Gastroesophageal sphincter (tissue), 4 donors: ENCODE measurements around the gene TOB1. TPM values are rescaled to one million over a fixed set of nuclear protein-coding genes. Genes with fewer than 3 reads are reported as not detected.

Source experiments
- ATAC-seq: fragments of 150-250 bp; one replicate; pipeline ENCODE4 v1.9.1; 2016; ENCODE audit warnings: mild to moderate bottlenecking, moderate library complexity
- H3K27ac ChIP-seq, 4 donors: fragments of 200-600 bp; sonication (generic) in 3 of 4; 1 replicate in 3 of 4; 2 replicates in 1 of 4; pipeline ENCODE4 v1.5.1; 2016 to 2019
- H3K27me3 ChIP-seq: fragments of 200-600 bp; sonication (generic); one replicate; pipeline ENCODE4 v1.5.1; 2019
- H3K36me3 ChIP-seq, 2 donors: fragments of 200-600 bp; sonication (generic); one replicate each; pipeline ENCODE4 v1.5.1; 2019; ENCODE audit warnings: control low read depth in 1 of 2
- H3K4me1 ChIP-seq, 3 donors: fragments of 200-600 bp; sonication (generic); 1 replicate in 2 of 3; 2 replicates in 1 of 3; pipeline ENCODE4 v1.5.1; 2016 to 2019; ENCODE audit warnings: control low read depth in 2 of 3
- H3K4me3 ChIP-seq, 2 donors: fragments of 200-600 bp; sonication (generic); one replicate each; pipeline ENCODE4 v1.5.1; 2019; ENCODE audit warnings: mild to moderate bottlenecking in 1 of 2, moderate library complexity in 1 of 2
- H3K9me3 ChIP-seq, 3 donors: fragments of 200-600 bp; sonication (generic); one replicate each; pipeline ENCODE4 v1.5.1; 2017 to 2019; ENCODE audit warnings: control low read depth in 2 of 3
- EP300 ChIP-seq: sonication (generic); formaldehyde crosslinking; IDR thresholded peaks from one replicate; pipeline ENCODE4 v1.6.1; 2017; ENCODE audit warnings: antibody characterized with exemption, mild to moderate bottlenecking
- POLR2A ChIP-seq, 2 donors: fragments of 450-650 bp; IDR thresholded peaks; one replicate each; pipeline ENCODE4 v1.6.1; 2017; ENCODE audit warnings: antibody characterized with exemption in 2 of 2, mild to moderate bottlenecking in 2 of 2, moderate library complexity in 1 of 2
- POLR2AphosphoS5 ChIP-seq: sonication (generic); formaldehyde crosslinking; IDR thresholded peaks from one replicate; pipeline ENCODE4 v1.6.1; 2017; ENCODE audit warnings: antibody characterized with exemption
- WGBS, 2 donors: methylation state at CpG; one replicate each; pipeline ENCODE4 v1.1.5; 2018; ENCODE audit warnings: low coverage in 1 of 2; 5-methylcytosine and 5-hydroxymethylcytosine counted together
- total RNA-seq, 4 donors: library from RNA; depleted of rRNA; stranded (reverse); fragments of >200 nt; gene quantifications; one replicate each; pipeline ENCODE4 v1.1.0, GENCODE V29; 2016
- TF ChIP-seq, protein P1 (sequence below), 4 experiments: fragments of 200-600 bp in 2 of 4; fragments of 450-650 bp in 2 of 4; sonication (generic) in 1 of 4; IDR thresholded peaks; one replicate each; pipeline ENCODE4 v1.5.1; 2017 to 2019; ENCODE audit warnings: antibody characterized with exemption in 4 of 4, mild to moderate bottlenecking in 2 of 4, moderate library complexity in 2 of 4

The TOB1 gene
- total RNA-seq, 4 donors from 2014 or later: 27.8 to 47.2 (median 29.6) TPM

DNA sequence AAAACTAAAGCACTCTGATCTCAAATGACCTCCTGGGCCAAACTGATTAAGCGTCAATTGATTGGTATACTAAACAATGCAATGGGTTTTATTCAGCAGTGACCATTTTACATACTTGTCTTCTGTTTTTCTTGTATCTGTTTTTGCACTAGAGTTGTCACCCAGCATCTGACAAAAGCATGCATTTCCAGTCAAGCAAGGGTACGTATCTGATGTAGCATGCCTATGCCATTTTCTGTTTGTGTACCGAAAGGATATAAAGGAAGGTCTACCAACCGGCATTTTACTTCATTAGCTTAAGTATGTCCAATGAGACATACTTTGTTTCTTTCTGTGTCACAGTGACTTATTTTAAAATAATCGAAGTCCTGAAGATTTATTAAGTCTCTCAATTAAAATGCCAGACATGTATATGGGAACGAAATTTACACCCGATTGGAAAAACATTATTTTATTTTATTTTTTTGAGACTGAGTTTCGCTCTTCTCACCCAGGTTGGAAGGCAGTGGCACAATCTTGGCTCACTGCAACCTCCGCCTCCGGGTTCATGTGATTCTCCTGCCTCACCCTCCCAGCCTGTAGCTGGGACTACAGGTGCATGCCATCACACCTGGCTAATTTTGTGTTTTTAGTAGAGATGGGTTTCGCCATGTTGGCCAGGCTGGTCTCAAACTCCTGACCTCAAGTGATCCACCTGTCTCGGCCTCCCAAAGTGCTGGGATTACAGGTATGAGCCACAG lies 7.5 kb downstream of the TOB1 start:
- H3K9me3 ChIP-seq: no peaks in the 10 kb centered on the region
- TF ChIP-seq POLR2A (IDR thresholded peaks at IDR 0.05) (no peak), EP300 (no peak), POLR2AphosphoS5 (no peak)
- TF ChIP-seq, protein P1, sequence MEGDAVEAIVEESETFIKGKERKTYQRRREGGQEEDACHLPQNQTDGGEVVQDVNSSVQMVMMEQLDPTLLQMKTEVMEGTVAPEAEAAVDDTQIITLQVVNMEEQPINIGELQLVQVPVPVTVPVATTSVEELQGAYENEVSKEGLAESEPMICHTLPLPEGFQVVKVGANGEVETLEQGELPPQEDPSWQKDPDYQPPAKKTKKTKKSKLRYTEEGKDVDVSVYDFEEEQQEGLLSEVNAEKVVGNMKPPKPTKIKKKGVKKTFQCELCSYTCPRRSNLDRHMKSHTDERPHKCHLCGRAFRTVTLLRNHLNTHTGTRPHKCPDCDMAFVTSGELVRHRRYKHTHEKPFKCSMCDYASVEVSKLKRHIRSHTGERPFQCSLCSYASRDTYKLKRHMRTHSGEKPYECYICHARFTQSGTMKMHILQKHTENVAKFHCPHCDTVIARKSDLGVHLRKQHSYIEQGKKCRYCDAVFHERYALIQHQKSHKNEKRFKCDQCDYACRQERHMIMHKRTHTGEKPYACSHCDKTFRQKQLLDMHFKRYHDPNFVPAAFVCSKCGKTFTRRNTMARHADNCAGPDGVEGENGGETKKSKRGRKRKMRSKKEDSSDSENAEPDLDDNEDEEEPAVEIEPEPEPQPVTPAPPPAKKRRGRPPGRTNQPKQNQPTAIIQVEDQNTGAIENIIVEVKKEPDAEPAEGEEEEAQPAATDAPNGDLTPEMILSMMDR (IDR thresholded peaks at IDR 0.05): no peak
- H3K27me3 ChIP-seq: no peaks in the 10 kb centered on the region
- H3K36me3 ChIP-seq: peaks cover 0 to 17% of the 10 kb centered on the region in 2 donors
- WGBS, 2 donors: 84 to 93% methylated on average over 10 to 12 of the region's 12 CpGs
- H3K4me3 ChIP-seq: no peak overlapping the region
- peaks cover 0 to 40% (median 0%) of the 10 kb centered on the region in 3 donors for H3K4me1 ChIP-seq
- no peak for ATAC-seq
- H3K27ac ChIP-seq: peak overlapping the region in 1 of 4 donors; percentile 100

DNA sequence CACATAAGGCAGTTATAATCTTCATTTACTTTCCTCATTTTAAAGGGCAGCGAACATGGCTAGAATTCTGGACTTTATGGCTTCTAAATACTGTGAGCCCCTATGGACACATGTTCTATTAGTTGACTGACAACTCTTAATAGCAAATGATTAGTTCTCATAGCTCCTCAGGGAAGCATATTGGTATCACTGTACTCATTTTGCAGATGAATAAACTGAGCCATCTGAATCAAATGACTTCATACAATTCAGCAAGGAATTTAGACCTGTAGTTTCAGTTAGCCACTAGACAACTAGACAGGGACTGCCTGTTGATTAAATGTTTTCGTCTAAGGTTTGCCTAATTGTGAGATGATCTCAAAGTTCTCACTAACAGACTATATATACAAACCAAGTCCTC lies 9.7 kb downstream of the TOB1 start:
- no peaks in the 10 kb centered on the region for H3K27me3 ChIP-seq
- WGBS, 2 donors: 93% methylated on average over 2 of the region's 2 CpGs

DNA sequence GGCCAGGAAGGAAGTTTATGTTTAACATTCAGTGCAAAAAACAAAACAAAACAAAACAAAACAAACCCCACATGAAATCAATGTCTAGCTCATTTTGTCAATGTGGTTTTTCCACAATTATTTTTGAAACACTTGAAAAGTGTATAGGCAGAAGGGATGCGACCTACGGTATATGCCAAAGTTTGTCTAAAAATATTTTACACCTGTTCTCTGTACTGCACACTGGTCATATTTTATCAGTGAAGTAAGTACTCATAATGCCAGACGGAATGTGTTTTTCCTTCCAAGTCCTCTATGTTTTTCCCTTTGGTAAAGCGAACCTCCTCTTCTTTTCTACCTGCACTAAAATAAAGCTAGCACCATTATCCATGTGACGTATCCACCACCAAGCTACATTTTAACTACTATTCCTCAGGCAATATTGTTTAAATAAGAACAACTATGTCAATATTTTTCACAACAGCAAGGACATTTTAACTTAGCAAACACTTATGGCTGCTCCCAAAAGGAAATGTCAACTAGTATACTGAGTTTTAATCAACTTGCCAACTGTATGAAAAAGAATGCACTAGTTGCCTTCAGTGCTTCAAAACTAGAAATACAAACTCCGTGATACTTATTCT lies 10.3 kb downstream of the TOB1 start:
- Histone ChIP-seq H3K9me3 (no peaks in the 10 kb centered on the region), H3K4me1 (peaks cover 0 to 34% (median 0%) of the 10 kb centered on the region in 3 donors), H3K27ac (no peak overlapping the region), H3K36me3 (no peaks in the 10 kb centered on the region), H3K27me3 (no peaks in the 10 kb centered on the region), H3K4me3 (no peak overlapping the region)
- 46 to 51% methylated on average over 6 of the region's 6 CpGs for WGBS, 2 donors
- TF ChIP-seq POLR2A (IDR thresholded peaks at IDR 0.05): no peak
- TF ChIP-seq POLR2AphosphoS5: no peak
- ATAC-seq: no peak

More for the DNA sequence above, 9.7 kb downstream of the TOB1 start:
- H3K36me3 ChIP-seq: no peaks in the 10 kb centered on the region
- no peak overlapping the region for H3K27ac ChIP-seq
- ATAC-seq: no peak
- peaks cover 0 to 40% (median 0%) of the 10 kb centered on the region in 3 donors for H3K4me1 ChIP-seq
- no peak overlapping the region for H3K4me3 ChIP-seq
- no peaks in the 10 kb centered on the region for H3K9me3 ChIP-seq
- TF ChIP-seq, protein P1 (IDR thresholded peaks at IDR 0.05): no peak
- TF ChIP-seq EP300 (no peak), POLR2AphosphoS5 (no peak), POLR2A (IDR thresholded peaks at IDR 0.05) (no peak)

DNA sequence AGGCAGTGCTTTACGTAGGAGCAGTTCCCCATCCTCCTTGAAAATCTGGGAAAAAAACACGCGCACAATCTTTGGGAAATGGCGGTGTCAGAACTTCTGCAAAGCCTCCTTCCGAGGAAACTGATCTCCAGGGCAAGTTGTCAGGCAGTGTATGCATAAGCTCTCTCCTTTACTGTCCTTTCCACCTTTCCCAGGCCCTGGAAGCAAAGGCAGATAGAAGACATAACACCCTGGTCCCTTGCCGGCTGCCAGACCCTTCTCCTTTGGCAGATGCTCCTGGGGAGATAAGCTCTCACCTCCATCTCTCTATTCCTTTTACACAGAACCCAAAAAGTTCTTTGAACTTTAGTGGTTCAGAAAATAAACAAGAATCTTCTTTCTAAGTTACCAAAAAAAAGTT lies 12.4 kb downstream of the TOB1 start:
- Histone ChIP-seq H3K27me3 (no peaks in the 10 kb centered on the region), H3K4me1 (peaks cover 0 to 26% (median 0%) of the 10 kb centered on the region in 3 donors), H3K36me3 (no peaks in the 10 kb centered on the region), H3K4me3 (no peak overlapping the region), H3K9me3 (no peaks in the 10 kb centered on the region), H3K27ac (no peak overlapping the region)
- no peak for ATAC-seq
- TF ChIP-seq POLR2AphosphoS5 (no peak), POLR2A (IDR thresholded peaks at IDR 0.05) (no peak), EP300 (no peak)
- TF ChIP-seq, protein P1 (IDR thresholded peaks at IDR 0.05): no peak
- 94 to 98% methylated on average over 5 to 6 of the region's 6 CpGs for WGBS, 2 donors

DNA sequence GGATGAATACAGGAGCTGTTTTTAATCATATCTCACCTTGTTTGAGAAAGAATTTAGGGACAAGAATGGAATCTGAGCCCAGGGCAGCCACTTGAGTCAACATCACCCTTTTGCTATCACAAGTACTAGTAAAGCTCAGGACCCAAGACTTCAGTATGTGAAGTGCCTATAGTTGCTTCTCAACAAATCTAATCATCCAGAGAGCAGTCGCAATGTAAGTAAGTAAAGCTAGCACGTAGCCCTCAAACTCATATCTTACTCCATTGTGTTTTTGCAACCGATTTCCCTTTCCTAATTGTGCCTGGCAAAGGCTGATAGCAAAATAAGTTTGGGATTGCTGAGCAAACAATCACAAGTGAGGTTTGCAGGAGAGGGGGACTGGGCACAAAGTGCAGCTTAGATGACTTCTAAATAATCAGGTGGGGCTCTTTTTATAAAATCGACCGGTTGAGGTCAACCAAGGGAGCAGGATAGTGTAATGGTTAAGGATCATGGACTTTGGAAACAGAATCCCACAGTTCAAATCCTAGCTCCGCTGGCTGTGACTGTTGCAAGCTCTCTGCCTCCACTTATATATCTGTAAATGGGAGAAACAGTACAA lies 13.0 kb downstream of the TOB1 start:
- Histone ChIP-seq H3K9me3 (no peaks in the 10 kb centered on the region), H3K27me3 (no peaks in the 10 kb centered on the region), H3K4me1 (peaks cover 0 to 26% (median 0%) of the 10 kb centered on the region in 3 donors), H3K4me3 (no peak overlapping the region), H3K27ac (peak overlapping the region; percentile 69 to 83 (median 80)), H3K36me3 (no peaks in the 10 kb centered on the region)
- TF ChIP-seq EP300 (no peak), POLR2A (IDR thresholded peaks at IDR 0.05) (no peak), POLR2AphosphoS5 (no peak)
- TF ChIP-seq, protein P1 (IDR thresholded peaks at IDR 0.05): no peak
- 69 to 82% methylated on average over 6 of the region's 6 CpGs for WGBS, 2 donors
- no peak for ATAC-seq
